ENCODE data around the gene NSDHL. TPM values are rescaled to one million over a fixed set of nuclear protein-coding genes. Genes with fewer than 3 reads are reported as not detected.

Gene NSDHL
- total RNA-seq, 1 experiment from 2014 or later, result 55.1 TPM

- ChIA-PET CTCF (no interaction called here), POLR2A (ENCODE audit: unreplicated experiment) (interaction anchor here (0.6 kb wide), 1 partner anchor 734 kb away, joined by 13 read pairs; no protein-coding TSS in a partner anchor)
- peaks cover 12% of the 10 kb centered on the region for H3K4me1 ChIP-seq (replicated peaks; ENCODE audit: insufficient read depth)
- H3K27ac ChIP-seq, result no peak overlapping the region
- no peaks in the 10 kb centered on the region for H3K27me3 ChIP-seq (ENCODE audit: insufficient read depth, low read depth)
- intact Hi-C loops (cut with micrococcal nuclease; ENCODE audit: unreplicated experiment), result no loop called here
- no peaks in the 10 kb centered on the region for H3K9me2 ChIP-seq (ENCODE audit: insufficient read depth)
- no peak overlapping the region for H2AFZ ChIP-seq
- H3K9me3 ChIP-seq (ENCODE audit: insufficient read depth, low read depth), result no peaks in the 10 kb centered on the region
- no peak overlapping the region for H3K4me3 ChIP-seq
- H3K79me2 ChIP-seq (ENCODE audit: low read depth), result no peaks in the 10 kb centered on the region
- H4K20me1 ChIP-seq (ENCODE audit: insufficient read depth), result 0 out of 2 replicates have a peak, but pooled peaks cover 4% of the 10 kb centered on the region
- TF ChIP-seq, protein P1, sequence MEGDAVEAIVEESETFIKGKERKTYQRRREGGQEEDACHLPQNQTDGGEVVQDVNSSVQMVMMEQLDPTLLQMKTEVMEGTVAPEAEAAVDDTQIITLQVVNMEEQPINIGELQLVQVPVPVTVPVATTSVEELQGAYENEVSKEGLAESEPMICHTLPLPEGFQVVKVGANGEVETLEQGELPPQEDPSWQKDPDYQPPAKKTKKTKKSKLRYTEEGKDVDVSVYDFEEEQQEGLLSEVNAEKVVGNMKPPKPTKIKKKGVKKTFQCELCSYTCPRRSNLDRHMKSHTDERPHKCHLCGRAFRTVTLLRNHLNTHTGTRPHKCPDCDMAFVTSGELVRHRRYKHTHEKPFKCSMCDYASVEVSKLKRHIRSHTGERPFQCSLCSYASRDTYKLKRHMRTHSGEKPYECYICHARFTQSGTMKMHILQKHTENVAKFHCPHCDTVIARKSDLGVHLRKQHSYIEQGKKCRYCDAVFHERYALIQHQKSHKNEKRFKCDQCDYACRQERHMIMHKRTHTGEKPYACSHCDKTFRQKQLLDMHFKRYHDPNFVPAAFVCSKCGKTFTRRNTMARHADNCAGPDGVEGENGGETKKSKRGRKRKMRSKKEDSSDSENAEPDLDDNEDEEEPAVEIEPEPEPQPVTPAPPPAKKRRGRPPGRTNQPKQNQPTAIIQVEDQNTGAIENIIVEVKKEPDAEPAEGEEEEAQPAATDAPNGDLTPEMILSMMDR (conservative IDR thresholded peaks at IDR 0.05), result no peak
- TF ChIP-seq EZH2 (IDR thresholded peaks at IDR 0.05; ENCODE audit: low read depth), result no peak
- peaks cover 9% of the 10 kb centered on the region; the same call in 1 of the 2 replicates for H3F3A ChIP-seq (ENCODE audit: insufficient read depth, low read depth)
- H3K36me3 ChIP-seq (ENCODE audit: low read depth), result peaks cover 53% of the 10 kb centered on the region
- BruUV-seq (replicated peaks), result no TSS peak
- H3K4me2 ChIP-seq, result no peak overlapping the region
- DNase-seq, result no peak
These were observed 34.5 kb downstream of the NSDHL start for GRCh38 chrX:152865232-152865920.

DNA sequence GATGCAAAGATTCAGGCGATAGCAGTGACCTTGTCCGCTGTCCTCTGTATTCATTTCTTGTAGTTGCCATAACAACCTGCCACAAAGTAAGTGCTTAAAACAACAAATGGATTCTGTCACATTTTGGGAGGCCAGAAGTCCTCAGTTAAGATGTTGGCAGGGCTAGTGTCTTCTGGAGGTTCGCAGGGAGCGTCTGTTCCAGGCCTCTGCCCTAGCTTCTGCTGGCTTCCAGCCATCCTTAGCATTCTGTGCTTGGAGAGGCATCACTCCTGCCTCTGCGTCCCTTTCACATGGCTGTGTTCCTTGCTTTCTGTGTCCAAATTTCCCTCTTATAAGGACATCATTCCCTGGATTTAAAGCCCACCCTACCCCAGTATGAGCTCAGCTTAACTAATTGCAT lies 35.5 kb downstream of the NSDHL start:
- Histone ChIP-seq H3K36me3 (ENCODE audit: low read depth) (peaks cover 54% of the 10 kb centered on the region), H3K9me2 (ENCODE audit: insufficient read depth) (no peaks in the 10 kb centered on the region), H3K27me3 (ENCODE audit: insufficient read depth, low read depth) (no peaks in the 10 kb centered on the region), H3K4me2 (no peak overlapping the region), H3K4me1 (replicated peaks; ENCODE audit: insufficient read depth) (peaks cover 2% of the 10 kb centered on the region), H3K79me2 (ENCODE audit: low read depth) (no peaks in the 10 kb centered on the region), H3K9me3 (ENCODE audit: insufficient read depth, low read depth) (no peaks in the 10 kb centered on the region), H4K20me1 (ENCODE audit: insufficient read depth) (no peaks in the 10 kb centered on the region), H2AFZ (no peak overlapping the region), H3K4me3 (no peak overlapping the region), H3F3A (ENCODE audit: insufficient read depth, low read depth) (peaks cover 2% of the 10 kb centered on the region; the same call in 1 of the 2 replicates), H3K27ac (no peak overlapping the region)
- POLR2A ChIA-PET (ENCODE audit: unreplicated experiment), result no interaction called here
- DNase-seq, result no peak
- intact Hi-C loops (cut with micrococcal nuclease; ENCODE audit: unreplicated experiment), result no loop called here
- TF ChIP-seq, protein P1 (conservative IDR thresholded peaks at IDR 0.05), result no peak
- TF ChIP-seq EZH2 (IDR thresholded peaks at IDR 0.05; ENCODE audit: low read depth), result no peak
- CTCF ChIA-PET, result no interaction called here
- no TSS peak for BruUV-seq (replicated peaks)

GRCh38 chrX:152869972-152870371 lies 39.1 kb downstream of the NSDHL start:
- Histone ChIP-seq H3K4me3 (no peak overlapping the region), H3K9me3 (ENCODE audit: insufficient read depth, low read depth) (no peaks in the 10 kb centered on the region), H3K36me3 (ENCODE audit: low read depth) (peaks cover 27% of the 10 kb centered on the region), H4K20me1 (ENCODE audit: insufficient read depth) (no peaks in the 10 kb centered on the region), H3K27ac (no peak overlapping the region), H3K27me3 (ENCODE audit: insufficient read depth, low read depth) (no peaks in the 10 kb centered on the region), H3F3A (ENCODE audit: insufficient read depth, low read depth) (peaks cover 4% of the 10 kb centered on the region; the same call in 1 of the 2 replicates), H2AFZ (no peak overlapping the region), H3K4me1 (replicated peaks; ENCODE audit: insufficient read depth) (no peaks in the 10 kb centered on the region), H3K4me2 (no peak overlapping the region), H3K9me2 (ENCODE audit: insufficient read depth) (no peaks in the 10 kb centered on the region), H3K79me2 (ENCODE audit: low read depth) (no peaks in the 10 kb centered on the region)
- no peak for TF ChIP-seq EZH2 (IDR thresholded peaks at IDR 0.05; ENCODE audit: low read depth)
- TF ChIP-seq, protein P1 (conservative IDR thresholded peaks at IDR 0.05), result peak; percentile 40; the same call in 1 of the 2 replicates
- CTCF ChIA-PET, result no interaction called here
- intact Hi-C loops (cut with micrococcal nuclease; ENCODE audit: unreplicated experiment), result no loop called here
- BruUV-seq (replicated peaks), result no TSS peak
- POLR2A ChIA-PET (ENCODE audit: unreplicated experiment), result no interaction called here
- DNase-seq, result no peak
